ENCODE data around the gene CARD11. TPM values are rescaled to one million over a fixed set of nuclear protein-coding genes. Genes with fewer than 3 reads are reported as not detected.

The CARD11 gene
- total RNA-seq, 2 experiments from 2014 or later, result 136 to 196 TPM

- no peaks in the 10 kb centered on the region for H3K9me3 Mint-ChIP-seq (ENCODE audit: low read depth)
- no peak for ATAC-seq
- H3K4me3 Mint-ChIP-seq, result no peak overlapping the region
- peaks cover 23% of the 10 kb centered on the region for H3K4me1 Mint-ChIP-seq
- CTCF ChIA-PET, result interaction anchor here (1.0 to 3.8 kb wide), 3 partner anchors 30 to 170 kb away, joined by 3 to 25 read pairs (median 7); no protein-coding TSS in a partner anchor
- DNase-seq, result no peak
- peaks cover 3% of the 10 kb centered on the region for H3K27me3 Mint-ChIP-seq
- no peak overlapping the region for H3K27ac Mint-ChIP-seq
- peaks cover 3% of the 10 kb centered on the region for H3K36me3 Mint-ChIP-seq
Measured at GRCh38 chr7:2896131-2896530, 147.5 kb downstream of the CARD11 start.

- H3K4me1 Mint-ChIP-seq, result peaks cover 22% of the 10 kb centered on the region
Measured at GRCh38 chr7:2894118-2894940, 149.3 kb downstream of the CARD11 start.

GRCh38 chr7:2893411-2893861, 150.2 kb downstream of the CARD11 start:
- H3K27me3 Mint-ChIP-seq, result no peaks in the 10 kb centered on the region
- ATAC-seq, result peak; percentile 67
- H3K4me3 Mint-ChIP-seq, result peak overlapping the region; percentile 86
- DNase-seq, result peak; percentile 72
- peaks cover 22% of the 10 kb centered on the region for H3K4me1 Mint-ChIP-seq
- no peaks in the 10 kb centered on the region for H3K36me3 Mint-ChIP-seq
- no peaks in the 10 kb centered on the region for H3K9me3 Mint-ChIP-seq (ENCODE audit: low read depth)
- CTCF ChIA-PET, result interaction anchor here (1.0 to 3.8 kb wide), 13 partner anchors 9 to 261 kb away, joined by 3 to 25 read pairs (median 5); no protein-coding TSS in a partner anchor
- peak overlapping the region; percentile 94 for H3K27ac Mint-ChIP-seq

More at GRCh38 chr7:2894118-2894940, 149.3 kb downstream of the CARD11 start:
- DNase-seq, result peak; percentile 83
- CTCF ChIA-PET, result interaction anchor here (1.0 to 3.8 kb wide), 17 partner anchors 9 to 260 kb away, joined by 3 to 25 read pairs (median 4); no protein-coding TSS in a partner anchor
- H3K9me3 Mint-ChIP-seq (ENCODE audit: low read depth), result no peaks in the 10 kb centered on the region
- peak overlapping the region; percentile 86 for H3K4me3 Mint-ChIP-seq
- no peaks in the 10 kb centered on the region for H3K36me3 Mint-ChIP-seq
- H3K27me3 Mint-ChIP-seq, result no peaks in the 10 kb centered on the region
- H3K27ac Mint-ChIP-seq, result peak overlapping the region; percentile 94
- ATAC-seq, result peak; percentile 78

- H3K4me3 Mint-ChIP-seq, result no peak overlapping the region
- peaks cover 22% of the 10 kb centered on the region for H3K4me1 Mint-ChIP-seq
- DNase-seq (no peak), ATAC-seq (no peak)
- H3K27ac Mint-ChIP-seq, result peak overlapping the region; percentile 67
- H3K9me3 Mint-ChIP-seq (ENCODE audit: low read depth), result no peaks in the 10 kb centered on the region
- no peaks in the 10 kb centered on the region for H3K36me3 Mint-ChIP-seq
- CTCF ChIA-PET, result interaction anchor here (1.3 to 3.8 kb wide), 3 partner anchors 27 to 200 kb away, joined by 5 to 25 read pairs (median 10); no protein-coding TSS in a partner anchor
- no peaks in the 10 kb centered on the region for H3K27me3 Mint-ChIP-seq
Measured at GRCh38 chr7:2892549-2892948, 151.1 kb downstream of the CARD11 start.

- no peak overlapping the region for H3K27ac Mint-ChIP-seq
- no peak for DNase-seq
- CTCF ChIA-PET, result interaction anchor here (0.7 to 2.8 kb wide), 12 partner anchors 23 to 267 kb away, joined by 3 to 20 read pairs (median 4); no protein-coding TSS in a partner anchor
- H3K27me3 Mint-ChIP-seq, result peaks cover 7% of the 10 kb centered on the region
- H3K36me3 Mint-ChIP-seq, result no peaks in the 10 kb centered on the region
- H3K4me1 Mint-ChIP-seq, result peaks cover 5% of the 10 kb centered on the region
- no peaks in the 10 kb centered on the region for H3K9me3 Mint-ChIP-seq (ENCODE audit: low read depth)
- ATAC-seq, result no peak
- H3K4me3 Mint-ChIP-seq, result no peak overlapping the region
Measured at GRCh38 chr7:2887816-2888215, 155.9 kb downstream of the CARD11 start.

- no peaks in the 10 kb centered on the region for H3K36me3 Mint-ChIP-seq
- H3K27me3 Mint-ChIP-seq, result peaks cover 7% of the 10 kb centered on the region
- no peaks in the 10 kb centered on the region for H3K9me3 Mint-ChIP-seq (ENCODE audit: low read depth)
- peak overlapping the region; percentile 2 for H3K27ac Mint-ChIP-seq
- H3K4me3 Mint-ChIP-seq, result no peak overlapping the region
- peaks cover 4% of the 10 kb centered on the region for H3K4me1 Mint-ChIP-seq
- CTCF ChIA-PET, result interaction anchor here (0.6 to 2.8 kb wide), 15 partner anchors 17 to 316 kb away, joined by 3 to 20 read pairs (median 3); no protein-coding TSS in a partner anchor
- ATAC-seq (peak; percentile 74), DNase-seq (peak; percentile 73)
Measured at GRCh38 chr7:2886900-2887299, 156.8 kb downstream of the CARD11 start.

GRCh38 chr7:2886391-2886790, 157.3 kb downstream of the CARD11 start:
- peaks cover 4% of the 10 kb centered on the region for H3K4me1 Mint-ChIP-seq
- no peaks in the 10 kb centered on the region for H3K36me3 Mint-ChIP-seq
- DNase-seq (no peak), ATAC-seq (no peak)
- H3K27ac Mint-ChIP-seq, result peak overlapping the region; percentile 34
- no peak overlapping the region for H3K4me3 Mint-ChIP-seq
- peaks cover 7% of the 10 kb centered on the region for H3K27me3 Mint-ChIP-seq
- CTCF ChIA-PET, result interaction anchor here (0.6 to 2.8 kb wide), 13 partner anchors 17 to 269 kb away, joined by 3 to 20 read pairs (median 4); no protein-coding TSS in a partner anchor
- no peaks in the 10 kb centered on the region for H3K9me3 Mint-ChIP-seq (ENCODE audit: low read depth)

GRCh38 chr7:2884161-2884560, 159.5 kb downstream of the CARD11 start:
- Mint-ChIP-seq H3K9me3 (ENCODE audit: low read depth) (no peaks in the 10 kb centered on the region), H3K27me3 (peaks cover 7% of the 10 kb centered on the region), H3K27ac (no peak overlapping the region), H3K36me3 (no peaks in the 10 kb centered on the region), H3K4me3 (no peak overlapping the region), H3K4me1 (peaks cover 13% of the 10 kb centered on the region)
- ATAC-seq (no peak), DNase-seq (no peak)
- CTCF ChIA-PET, result no interaction called here

- peaks cover 7% of the 10 kb centered on the region for H3K27me3 Mint-ChIP-seq
- peaks cover 23% of the 10 kb centered on the region for H3K4me1 Mint-ChIP-seq
- no peak overlapping the region for H3K27ac Mint-ChIP-seq
- H3K9me3 Mint-ChIP-seq (ENCODE audit: low read depth), result no peaks in the 10 kb centered on the region
- H3K36me3 Mint-ChIP-seq, result no peaks in the 10 kb centered on the region
- CTCF ChIA-PET, result no interaction called here
- ATAC-seq (no peak), DNase-seq (no peak)
- H3K4me3 Mint-ChIP-seq, result no peak overlapping the region
Measured at GRCh38 chr7:2883101-2883500, 160.6 kb downstream of the CARD11 start.

- no peaks in the 10 kb centered on the region for H3K9me3 Mint-ChIP-seq (ENCODE audit: low read depth)
- ATAC-seq (no peak), DNase-seq (no peak)
- no peaks in the 10 kb centered on the region for H3K36me3 Mint-ChIP-seq
- H3K4me1 Mint-ChIP-seq, result peaks cover 22% of the 10 kb centered on the region
- no peak overlapping the region for H3K4me3 Mint-ChIP-seq
- no peak overlapping the region for H3K27ac Mint-ChIP-seq
- CTCF ChIA-PET, result interaction anchor here (0.6 to 1.9 kb wide), 2 partner anchors 17 to 73 kb away, joined by 3 to 5 read pairs; no protein-coding TSS in a partner anchor
- peaks cover 6% of the 10 kb centered on the region for H3K27me3 Mint-ChIP-seq
Measured at GRCh38 chr7:2882111-2882510, 161.6 kb downstream of the CARD11 start.

- ATAC-seq, result no peak
- CTCF ChIA-PET, result interaction anchor here (0.8 to 1.9 kb wide), 2 partner anchors 16 to 273 kb away, joined by 4 to 5 read pairs; no protein-coding TSS in a partner anchor
- H3K9me3 Mint-ChIP-seq (ENCODE audit: low read depth), result no peaks in the 10 kb centered on the region
Measured at GRCh38 chr7:2880874-2881533, 162.7 kb downstream of the CARD11 start.

GRCh38 chr7:2880051-2880450, 163.6 kb downstream of the CARD11 start:
- H3K27me3 Mint-ChIP-seq, result no peaks in the 10 kb centered on the region
- no peak for ATAC-seq
- CTCF ChIA-PET, result no interaction called here
- H3K36me3 Mint-ChIP-seq, result no peaks in the 10 kb centered on the region
- no peak overlapping the region for H3K27ac Mint-ChIP-seq
- H3K4me3 Mint-ChIP-seq, result no peak overlapping the region
- DNase-seq, result no peak
- H3K4me1 Mint-ChIP-seq, result peaks cover 21% of the 10 kb centered on the region
- H3K9me3 Mint-ChIP-seq (ENCODE audit: low read depth), result no peaks in the 10 kb centered on the region

More at GRCh38 chr7:2880874-2881533, 162.7 kb downstream of the CARD11 start:
- H3K36me3 Mint-ChIP-seq, result no peaks in the 10 kb centered on the region
- no peak for DNase-seq
- no peak overlapping the region for H3K27ac Mint-ChIP-seq
- H3K4me1 Mint-ChIP-seq, result peaks cover 19% of the 10 kb centered on the region
- peaks cover 1% of the 10 kb centered on the region for H3K27me3 Mint-ChIP-seq
- no peak overlapping the region for H3K4me3 Mint-ChIP-seq

GRCh38 chr7:2879354-2879753, 164.3 kb downstream of the CARD11 start:
- CTCF ChIA-PET, result interaction anchor here (1.6 kb wide), 1 partner anchor 13 kb away, joined by 9 read pairs; no protein-coding TSS in a partner anchor

More at GRCh38 chr7:2879354-2879753, 164.3 kb downstream of the CARD11 start:
- Mint-ChIP-seq H3K27me3 (no peaks in the 10 kb centered on the region), H3K36me3 (no peaks in the 10 kb centered on the region), H3K9me3 (ENCODE audit: low read depth) (no peaks in the 10 kb centered on the region), H3K4me3 (no peak overlapping the region), H3K27ac (no peak overlapping the region), H3K4me1 (peaks cover 28% of the 10 kb centered on the region)
- DNase-seq, result no peak
- ATAC-seq, result no peak
